HepG2 (cell line): Measurements from ENCODE around the gene DPP3. TPM values are rescaled to one million over a fixed set of nuclear protein-coding genes. Genes with fewer than 3 reads are reported as not detected.

Source experiments
- ATAC-seq: fragments of 200-7000 bp; cut with Tn5 transposase; 3 replicates; pipeline ENCODE4 v1.9.1; 2020; ENCODE audit warnings: mild to moderate bottlenecking, moderate library complexity
- BruUV-seq: library from RNA; stranded (reverse); fragments of 400-500 nt; replicated peaks from 2 replicates; lab custom pipeline; 2021; lab: Mats Ljungman, UMichigan
- CTCF ChIA-PET: fragments of 300-600 bp; formaldehyde crosslinking; extraction: SDS; loops from one replicate; lab custom pipeline; 2021; ENCODE audit warnings: low total read pairs, inconsistent platforms, low intra/inter-chr PET ratio; lab: Yijun Ruan, JAX
- POLR2A ChIA-PET: fragments of 350-600 bp; sonication (Branson Sonifier 250); formaldehyde crosslinking; loops from one replicate; lab custom pipeline; 2020; ENCODE audit warnings: antibody characterized with exemption, inconsistent platforms; lab: Yijun Ruan, JAX
- DNase-seq: peaks from one replicate; pipeline ENCODE4 v3.0.0-alpha.2; 2015; ENCODE audit warnings: low spot score
- FAIRE-seq: peaks from 3 replicates; lab custom pipeline; 2011; peaks lifted over from hg19 to GRCh38; lab: Jason Lieb, UNC
- H2AFZ ChIP-seq: one replicate; pipeline ENCODE4 v1.6.1; 2011; ENCODE audit warnings: low read length, inconsistent platforms
- H3K27ac ChIP-seq: fragments of 300-600 bp; 3 replicates; pipeline ENCODE4 v1.8.0; 2011; ENCODE audit warnings: mixed run types, mild to moderate bottlenecking, mixed read lengths, low read length, inconsistent platforms; ENCODE audit not compliant: insufficient read depth; ENCODE audit errors: extremely low read length
- H3K27me3 ChIP-seq, 2 experiments: fragments of 200-600 bp in 1 of 2; 2 replicates in 1 of 2; 3 replicates in 1 of 2; pipeline versions ENCODE4 v1.6.0 to v1.8.0; 2011; ENCODE audit warnings: low read length in 2 of 2, mild to moderate bottlenecking in 2 of 2, moderate library complexity in 2 of 2, inconsistent platforms in 1 of 2; ENCODE audit not compliant: insufficient read depth in 2 of 2, control insufficient read depth in 1 of 2
- H3K36me3 ChIP-seq, 2 experiments: fragments of 200-600 bp in 1 of 2; replicated peaks in 1 of 2; 2 replicates in 1 of 2; 3 replicates in 1 of 2; pipeline versions ENCODE4 v1.5.1 to v1.8.0; 2011; ENCODE audit warnings: low read length in 2 of 2, inconsistent platforms in 1 of 2; ENCODE audit not compliant: insufficient read depth in 2 of 2, control insufficient read depth in 1 of 2
- H3K4me1 ChIP-seq: 2 replicates; pipeline ENCODE4 v1.5.1; 2012; ENCODE audit warnings: low read length, inconsistent platforms; ENCODE audit not compliant: insufficient read depth
- H3K4me2 ChIP-seq: 2 replicates; pipeline ENCODE4 v1.6.0; 2011; ENCODE audit warnings: low read depth, low read length, inconsistent platforms
- H3K4me3 ChIP-seq, 3 experiments: fragments of 200-600 bp in 1 of 3; sonication (generic), shearing (Covaris generic) in 1 of 3; replicated peaks in 1 of 3; 2 replicates each; pipeline ENCODE4 v1.5.1; 2011 to 2016; ENCODE audit warnings: low read length in 3 of 3, inconsistent platforms in 2 of 3, low read depth in 2 of 3, mild to moderate bottlenecking in 2 of 3, control low read depth in 1 of 3, mixed read lengths in 1 of 3; ENCODE audit not compliant: insufficient read depth in 1 of 3
- H3K79me2 ChIP-seq: one replicate; pipeline ENCODE4 v1.6.1; 2011; ENCODE audit warnings: low read length, inconsistent platforms; ENCODE audit not compliant: insufficient read depth
- H3K9ac ChIP-seq: 2 replicates; pipeline ENCODE4 v1.6.0; 2011; ENCODE audit warnings: mild to moderate bottlenecking, low read depth, low read length, inconsistent platforms; ENCODE audit not compliant: insufficient read depth
- H3K9me3 ChIP-seq: 2 replicates; pipeline ENCODE4 v1.5.1; 2012; ENCODE audit warnings: mild to moderate bottlenecking, low read length
- H4K20me1 ChIP-seq: 2 replicates; pipeline ENCODE4 v1.6.0; 2011; ENCODE audit warnings: inconsistent platforms, mild to moderate bottlenecking, low read length, moderate library complexity; ENCODE audit not compliant: insufficient read depth
- BATF2 ChIP-seq: sonication (generic); formaldehyde crosslinking; IDR thresholded peaks from 2 replicates; pipeline ENCODE4 v1.8.0; 2022; ENCODE audit warnings: mild to moderate bottlenecking, missing genetic modification reagents, moderate library complexity
- CHCHD3 ChIP-seq: sonication (generic); formaldehyde crosslinking; IDR thresholded peaks from 2 replicates; pipeline ENCODE4 v1.8.0; 2022; ENCODE audit warnings: mild to moderate bottlenecking, missing genetic modification reagents, moderate library complexity
- MAF1 ChIP-seq: sonication (generic); formaldehyde crosslinking; IDR thresholded peaks from 2 replicates; pipeline ENCODE4 v1.5.0; 2020; ENCODE audit warnings: missing genetic modification reagents, borderline replicate concordance
- MEF2D ChIP-seq: sonication (generic); formaldehyde crosslinking; IDR thresholded peaks from 2 replicates; pipeline ENCODE4 v1.5.1; 2020; ENCODE audit warnings: mild to moderate bottlenecking, missing genetic modification reagents
- NCOA2 ChIP-seq: sonication (generic); formaldehyde crosslinking; IDR thresholded peaks from 2 replicates; pipeline ENCODE4 v1.8.0; 2022; ENCODE audit warnings: inconsistent platforms
- NCOA5 ChIP-seq: sonication (generic); formaldehyde crosslinking; IDR thresholded peaks from 2 replicates; pipeline ENCODE4 v1.4.0; 2020; ENCODE audit warnings: missing genetic modification reagents
- PHF20 ChIP-seq: sonication (generic); formaldehyde crosslinking; IDR thresholded peaks from 2 replicates; pipeline ENCODE4 v1.5.0; 2020; ENCODE audit warnings: mild to moderate bottlenecking, missing genetic modification reagents
- SNAPC2 ChIP-seq: sonication (generic); formaldehyde crosslinking; IDR thresholded peaks from 2 replicates; pipeline ENCODE4 v1.8.1; 2022; ENCODE audit warnings: mild to moderate bottlenecking, missing genetic modification reagents
- TBX3 ChIP-seq: fragments of 450-650 bp; IDR thresholded peaks from 2 replicates; pipeline ENCODE4 v1.6.1; 2017; ENCODE audit warnings: antibody characterized with exemption, mild to moderate bottlenecking, inconsistent platforms, borderline replicate concordance
- ZNF225 ChIP-seq: sonication (generic); formaldehyde crosslinking; IDR thresholded peaks from 2 replicates; pipeline ENCODE4 v1.4.0; 2020; ENCODE audit warnings: mild to moderate bottlenecking, missing genetic modification reagents
- ZNF234 ChIP-seq: sonication (generic); formaldehyde crosslinking; conservative IDR thresholded peaks from 2 replicates; pipeline ENCODE4 v1.5.1; 2020; ENCODE audit warnings: mild to moderate bottlenecking, missing genetic modification reagents
- ZNF263 ChIP-seq: sonication (generic); formaldehyde crosslinking; IDR thresholded peaks from 2 replicates; pipeline ENCODE4 v1.4.0; 2020; ENCODE audit warnings: missing genetic modification reagents
- ZNF564 ChIP-seq: sonication (generic); formaldehyde crosslinking; IDR thresholded peaks from 2 replicates; pipeline ENCODE4 v1.8.1; 2023; ENCODE audit warnings: mild to moderate bottlenecking, missing genetic modification reagents
- ZNF639 ChIP-seq: conservative IDR thresholded peaks from 2 replicates; pipeline ENCODE4 v1.6.1; 2018; ENCODE audit warnings: missing genetic modification reagents
- WGBS: methylation state at CpG from one replicate; pipeline ENCODE4 v1.1.6; 2017; ENCODE audit warnings: low lambda C conversion rate; 5-methylcytosine and 5-hydroxymethylcytosine counted together
- in situ Hi-C: cut with HindIII; loops from 2 replicates; pipeline ENCODE4 v1.10.0; 2017; ENCODE audit warnings: low pct_unique_long_range_greater_than_20kb; ENCODE audit not compliant: extremely low pct_ligation_motif_present
- intact Hi-C: fragments of 100-400 bp; cut with micrococcal nuclease; formaldehyde crosslinking; loops from one replicate; pipeline ENCODE4 v1.10.0; 2022; ENCODE audit not compliant: unreplicated experiment
- polyA plus RNA-seq, 8 experiments: library from polyadenylated mRNA; depleted of rRNA in 3 of 8; stranded (reverse) in 7 of 8; unstranded in 1 of 8; fragments of >200 nt; fragmentation: Illumina TruSeq in 4 of 8; extraction: Trizol in 4 of 8; gene quantifications; 2 replicates each; pipeline versions ENCODE4 v1.2.1 to v1.2.3, GENCODE V29; 2011 to 2016; ENCODE audit warnings: low read depth in 4 of 8, missing spikeins in 1 of 8, mixed read lengths in 1 of 8; ENCODE audit not compliant: insufficient read depth in 1 of 8
- total RNA-seq, 5 experiments: library from RNA; depleted of rRNA; stranded (reverse); fragments of >200 nt; fragmentation: Illumina TruSeq; extraction: Trizol; gene quantifications; 2 replicates each; pipeline ENCODE4 v1.2.3, GENCODE V29; 2016; ENCODE audit warnings: low read depth in 1 of 5
- TF ChIP-seq, protein P1 (sequence below): sonication (generic); formaldehyde crosslinking; IDR thresholded peaks from 2 replicates; pipeline ENCODE4 v1.4.0; 2020; ENCODE audit warnings: mild to moderate bottlenecking, missing genetic modification reagents

Gene DPP3
- total and polyA plus RNA-seq, 2 of the 13 experiments (the other 11 are each of a cell fraction or from before 2014, with no cell fraction given) = 38.4 to 59.8 TPM

GRCh38 chr11:66459138-66459778 is 21.0 kb upstream of the DPP3 start:
- Histone ChIP-seq H3K79me2 (no peaks in the 10 kb centered on the region), H3K27ac (no peak overlapping the region), H3K4me2 (no peak overlapping the region), H4K20me1 (no peaks in the 10 kb centered on the region), H3K36me3 (no peaks in the 10 kb centered on the region), H3K27me3 (peaks cover 0 to 12% of the 10 kb centered on the region in 2 experiments; a peak in 2 of 5 replicates), H2AFZ (no peak overlapping the region), H3K4me1 (no peaks in the 10 kb centered on the region), H3K9ac (no peak overlapping the region), H3K4me3 (no peak overlapping the region), H3K9me3 (no peaks in the 10 kb centered on the region)
- CTCF ChIA-PET = no interaction called here
- DNase-seq = no peak
- intact Hi-C loops (no loop called here), in situ Hi-C loops (no loop called here)
- FAIRE-seq = no peak
- POLR2A ChIA-PET = no interaction called here
- 13% methylated on average over 3 of the region's 5 CpGs for WGBS
- BruUV-seq = no TSS peak
- no peak for ATAC-seq
- TF ChIP-seq ZNF225 (CRISPR knock-in tag) = no peak
- TF ChIP-seq ZNF639 (CRISPR knock-in tag) = no peak
- no peak for TF ChIP-seq PHF20
- TF ChIP-seq NCOA5 (CRISPR knock-in tag) = no peak
- no peak for TF ChIP-seq ZNF263
- TF ChIP-seq SNAPC2 (CRISPR knock-in tag) = no peak
- TF ChIP-seq, protein P1, sequence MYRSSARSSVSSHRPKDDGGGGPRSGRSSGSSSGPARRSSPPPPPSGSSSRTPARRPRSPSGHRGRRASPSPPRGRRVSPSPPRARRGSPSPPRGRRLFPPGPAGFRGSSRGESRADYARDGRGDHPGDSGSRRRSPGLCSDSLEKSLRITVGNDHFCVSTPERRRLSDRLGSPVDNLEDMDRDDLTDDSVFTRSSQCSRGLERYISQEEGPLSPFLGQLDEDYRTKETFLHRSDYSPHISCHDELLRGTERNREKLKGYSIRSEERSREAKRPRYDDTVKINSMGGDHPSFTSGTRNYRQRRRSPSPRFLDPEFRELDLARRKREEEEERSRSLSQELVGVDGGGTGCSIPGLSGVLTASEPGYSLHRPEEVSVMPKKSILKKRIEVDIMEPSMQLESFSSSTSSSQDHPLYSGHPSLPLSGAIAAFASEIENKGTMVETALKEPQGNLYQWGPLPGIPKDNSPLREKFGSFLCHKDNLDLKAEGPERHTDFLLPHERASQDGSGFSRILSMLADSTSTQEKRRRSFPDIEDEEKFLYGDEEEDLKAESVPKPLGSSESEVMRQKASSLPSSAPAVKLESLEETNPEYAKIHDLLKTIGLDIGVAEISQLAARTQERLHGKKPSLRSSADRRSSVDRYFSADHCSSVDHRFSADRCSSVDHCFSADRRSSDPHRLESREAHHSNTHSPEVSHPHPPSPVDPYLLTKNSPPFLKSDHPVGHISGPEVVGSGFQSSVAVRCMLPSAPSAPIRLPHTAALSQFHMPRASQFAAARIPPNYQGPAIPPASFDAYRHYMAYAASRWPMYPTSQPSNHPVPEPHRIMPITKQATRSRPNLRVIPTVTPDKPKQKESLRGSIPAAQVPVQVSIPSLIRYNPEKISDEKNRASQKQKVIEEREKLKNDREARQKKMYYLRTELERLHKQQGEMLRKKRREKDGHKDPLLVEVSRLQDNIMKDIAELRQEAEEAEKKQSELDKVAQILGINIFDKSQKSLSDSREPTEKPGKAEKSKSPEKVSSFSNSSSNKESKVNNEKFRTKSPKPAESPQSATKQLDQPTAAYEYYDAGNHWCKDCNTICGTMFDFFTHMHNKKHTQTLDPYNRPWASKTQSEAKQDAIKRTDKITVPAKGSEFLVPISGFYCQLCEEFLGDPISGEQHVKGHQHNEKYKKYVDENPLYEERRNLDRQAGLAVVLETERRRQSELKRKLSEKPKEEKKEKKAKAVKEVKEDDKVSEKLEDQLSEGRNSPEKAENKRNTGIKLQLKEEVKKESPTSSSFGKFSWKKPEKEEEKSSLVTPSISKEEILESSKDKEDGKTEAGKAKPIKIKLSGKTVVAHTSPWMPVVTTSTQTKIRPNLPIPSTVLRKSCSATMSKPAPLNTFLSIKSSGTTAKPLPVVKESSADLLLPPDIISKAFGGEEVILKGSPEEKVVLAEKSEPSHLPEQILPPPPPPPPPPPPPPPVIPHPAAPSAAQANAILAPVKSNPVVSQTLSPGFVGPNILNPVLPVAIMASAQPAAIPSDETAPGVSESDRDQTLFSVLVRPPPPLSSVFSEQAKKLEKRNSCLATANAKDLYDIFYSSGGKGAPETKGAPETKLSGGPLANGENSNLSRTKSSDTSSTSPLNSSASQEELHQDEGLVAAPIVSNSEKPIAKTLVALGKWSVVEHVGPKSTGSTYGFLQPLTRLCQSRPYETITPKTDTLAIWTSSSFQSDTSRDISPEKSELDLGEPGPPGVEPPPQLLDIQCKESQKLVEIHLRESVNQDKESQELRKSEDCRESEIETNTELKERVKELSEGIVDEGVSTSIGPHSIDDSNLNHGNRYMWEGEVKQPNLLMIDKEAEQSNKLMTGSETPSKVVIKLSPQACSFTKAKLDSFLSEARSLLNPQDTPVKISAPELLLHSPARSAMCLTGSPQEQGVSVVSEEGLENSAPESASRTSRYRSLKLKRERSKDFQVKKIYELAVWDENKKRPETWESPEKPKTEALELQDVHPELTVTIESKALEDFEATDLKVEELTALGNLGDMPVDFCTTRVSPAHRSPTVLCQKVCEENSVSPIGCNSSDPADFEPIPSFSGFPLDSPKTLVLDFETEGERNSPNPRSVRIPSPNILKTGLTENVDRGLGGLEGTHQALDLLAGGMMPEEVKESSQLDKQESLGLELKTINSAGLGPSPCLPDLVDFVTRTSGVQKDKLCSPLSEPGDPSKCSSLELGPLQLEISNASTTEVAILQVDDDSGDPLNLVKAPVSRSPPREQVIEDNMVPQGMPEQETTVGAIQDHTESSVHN (CRISPR knock-in tag) = no peak
- no peak for TF ChIP-seq NCOA2 (CRISPR knock-in tag)
- no peak for TF ChIP-seq MEF2D (CRISPR knock-in tag)
- TF ChIP-seq TBX3 = no peak
- TF ChIP-seq ZNF564 (CRISPR knock-in tag) = no peak
- TF ChIP-seq BATF2 = no peak
- no peak for TF ChIP-seq CHCHD3 (CRISPR knock-in tag)
- no peak for TF ChIP-seq ZNF234 (CRISPR knock-in tag)
- no peak for TF ChIP-seq MAF1 (CRISPR knock-in tag)
